ENCODE results near the gene FIGNL2.

FIGNL2 gene

DNA sequence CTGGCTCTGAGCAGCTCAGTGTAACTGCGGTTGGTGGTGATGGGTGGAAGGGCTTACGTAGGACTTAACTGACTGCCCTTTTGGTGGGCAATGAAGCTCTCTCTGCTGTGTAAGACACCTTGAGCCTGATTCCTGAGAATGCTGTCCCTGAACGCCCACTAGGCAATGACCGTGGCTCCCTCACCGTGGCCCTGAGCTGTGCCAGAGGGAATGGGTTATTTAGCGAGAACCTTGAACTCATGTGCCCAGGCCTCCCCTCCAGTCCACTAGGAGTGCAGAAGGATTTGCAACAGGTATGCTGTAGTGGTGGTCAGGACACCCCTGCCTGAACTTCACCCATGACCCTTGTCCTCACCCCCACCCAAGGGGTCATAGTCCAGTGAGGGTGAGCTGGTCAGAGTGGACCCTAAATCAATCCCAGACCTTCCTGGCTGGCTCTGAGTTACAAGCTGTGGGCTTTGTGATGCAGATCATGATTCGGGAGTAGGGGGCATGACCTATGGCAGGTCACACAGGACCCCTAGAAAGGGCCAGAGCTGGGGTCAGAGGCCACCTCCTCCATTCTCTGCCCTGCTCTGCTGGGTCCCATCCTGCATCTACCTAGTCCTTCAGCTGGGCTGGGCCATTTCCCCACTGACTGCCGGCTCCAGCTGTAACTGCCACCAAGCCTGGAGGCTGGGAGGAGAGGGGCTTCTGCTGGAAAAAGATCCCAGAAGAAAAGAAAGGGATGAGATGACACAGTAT, 24.9 kb upstream of the FIGNL2 start:
- no peak for DNase-seq

DNA sequence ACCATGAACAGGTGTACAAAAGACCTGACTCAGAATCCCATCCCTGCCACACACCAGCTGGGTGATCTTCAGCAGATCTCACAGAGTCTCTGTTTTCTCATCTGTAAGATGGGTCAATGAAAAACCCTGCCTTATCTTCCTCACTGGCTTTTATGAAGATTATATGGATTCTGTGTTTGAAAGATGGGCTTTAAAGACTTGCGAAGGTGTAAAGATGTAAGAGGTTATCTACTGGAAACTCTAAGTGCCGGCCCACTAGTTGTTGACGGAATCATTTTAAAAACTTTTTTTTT, 24.1 kb upstream of the FIGNL2 start:
- DNase-seq = no peak

GRCh38 chr12:51871918-51872688, 23.6 kb upstream of the FIGNL2 start:
- DNase-seq = no peak

DNA sequence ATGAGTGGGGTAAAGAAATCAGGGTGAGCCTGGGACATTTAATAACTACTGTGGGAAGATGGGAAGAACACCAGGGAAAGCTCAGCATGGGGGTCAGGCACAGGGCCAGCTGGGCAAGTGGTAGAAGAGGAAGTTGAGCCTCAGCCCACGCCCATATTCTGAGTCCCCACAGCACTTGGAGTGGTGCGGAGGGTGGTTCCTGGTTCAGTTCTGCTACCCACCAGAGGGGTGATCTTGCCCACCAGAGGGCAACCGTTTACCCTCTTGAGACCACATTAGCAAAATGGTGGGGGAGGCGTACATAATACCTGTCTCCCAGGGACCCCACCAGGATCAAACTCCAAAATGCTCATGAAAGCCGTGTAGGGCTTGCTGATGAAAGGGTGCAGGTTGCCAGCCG, 22.6 kb upstream of the FIGNL2 start:
- no peak for DNase-seq

DNA sequence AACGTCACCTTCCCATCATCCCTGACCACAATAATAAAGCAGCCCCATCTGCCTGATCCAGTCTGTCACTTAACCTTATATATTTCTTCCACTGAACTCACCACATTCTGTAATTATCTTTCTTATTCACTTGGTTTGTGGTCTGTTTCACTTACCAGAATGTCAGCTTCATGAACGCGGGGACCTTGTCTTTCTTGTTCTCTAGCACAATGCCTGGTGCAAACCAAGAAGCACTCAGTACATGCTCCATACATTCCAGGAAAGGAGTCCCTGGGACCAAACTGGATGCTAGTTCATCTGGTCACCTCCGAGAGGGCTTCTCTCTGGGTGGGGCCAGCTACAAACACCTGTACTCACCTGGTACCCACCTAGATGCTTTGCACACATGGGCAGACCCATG, 22.0 kb upstream of the FIGNL2 start:
- no peak for DNase-seq

DNA sequence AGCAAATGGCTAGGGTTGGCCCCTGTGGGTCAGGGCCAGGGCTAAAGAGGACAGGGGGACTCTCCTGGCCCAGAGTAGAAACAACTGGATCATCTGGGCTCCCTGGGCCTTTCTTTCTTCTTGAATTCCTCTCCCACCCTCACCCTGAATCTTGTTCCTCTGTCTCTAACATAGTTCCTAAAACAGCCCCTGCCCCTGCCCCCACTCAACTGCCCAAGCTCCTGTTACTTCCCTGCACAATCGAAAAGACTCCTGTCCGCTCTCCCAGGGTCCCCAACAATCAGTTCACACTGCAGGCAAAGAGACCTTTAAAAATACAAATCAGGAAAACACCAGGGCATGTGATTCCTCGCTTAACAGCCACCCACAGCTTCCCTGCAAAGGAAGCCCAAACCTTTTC, 21.4 kb upstream of the FIGNL2 start:
- no peak for DNase-seq

GRCh38 chr12:51869496-51869865, 21.0 kb upstream of the FIGNL2 start:
- DNase-seq = no peak

DNA sequence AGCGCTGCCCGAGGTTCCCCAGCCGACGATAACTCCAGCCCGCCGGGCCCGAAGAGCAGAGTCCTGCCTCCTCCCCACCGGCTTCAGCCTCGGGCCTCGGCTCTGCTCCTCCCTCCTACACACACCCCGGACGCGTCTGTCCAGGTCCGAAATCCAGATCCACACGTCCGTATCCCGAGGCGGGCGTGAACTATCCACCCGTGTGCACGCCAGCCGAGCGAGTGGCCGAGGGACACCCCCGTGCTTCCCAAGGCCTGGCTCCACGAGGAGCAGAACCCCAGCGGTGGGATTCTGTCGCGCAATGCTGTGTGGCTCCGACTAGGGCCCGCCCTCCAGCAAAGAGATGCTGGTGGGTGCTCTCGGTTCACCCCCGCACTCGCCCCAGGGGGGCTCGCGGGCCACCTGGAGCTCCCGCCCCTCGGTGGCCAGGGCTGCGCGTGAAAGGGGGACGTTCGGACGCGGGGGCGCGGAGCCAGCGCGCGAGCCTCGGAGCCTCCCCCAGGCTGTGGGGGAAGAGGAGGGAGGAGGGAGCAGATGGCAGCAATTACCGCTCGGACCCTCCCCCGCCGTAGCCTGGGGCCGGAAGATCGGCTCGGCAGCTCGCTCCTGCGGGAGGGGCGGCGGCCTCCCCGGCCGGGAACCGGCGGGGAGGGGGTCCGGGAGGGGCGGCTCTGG, 20.4 kb upstream of the FIGNL2 start:
- DNase-seq = no peak

GRCh38 chr12:51867796-51868428, 19.4 kb upstream of the FIGNL2 start:
- DNase-seq = no peak

- no peak for DNase-seq
Observed at GRCh38 chr12:51867371-51867770, 18.9 kb upstream of the FIGNL2 start.

DNA sequence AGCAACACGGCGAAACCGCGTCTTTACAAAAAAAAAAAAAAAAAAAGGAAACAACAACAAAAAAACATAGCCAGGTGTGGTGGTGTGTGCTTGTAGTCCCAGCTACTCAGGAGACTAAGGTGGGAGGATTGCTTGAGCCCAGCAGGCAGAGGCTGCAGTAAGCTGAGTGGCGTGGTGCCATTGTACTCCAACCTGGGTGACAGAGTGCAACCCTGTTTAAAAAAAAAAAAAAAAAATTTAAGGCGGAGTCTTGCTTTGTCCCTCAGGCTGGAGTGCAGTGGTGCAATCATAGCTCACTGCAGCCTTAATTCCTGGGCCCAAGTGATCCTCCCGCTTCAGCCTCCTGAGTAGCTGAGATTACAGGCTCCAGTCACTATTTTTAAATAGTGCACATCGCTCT, 18.2 kb upstream of the FIGNL2 start:
- DNase-seq = no peak

DNA sequence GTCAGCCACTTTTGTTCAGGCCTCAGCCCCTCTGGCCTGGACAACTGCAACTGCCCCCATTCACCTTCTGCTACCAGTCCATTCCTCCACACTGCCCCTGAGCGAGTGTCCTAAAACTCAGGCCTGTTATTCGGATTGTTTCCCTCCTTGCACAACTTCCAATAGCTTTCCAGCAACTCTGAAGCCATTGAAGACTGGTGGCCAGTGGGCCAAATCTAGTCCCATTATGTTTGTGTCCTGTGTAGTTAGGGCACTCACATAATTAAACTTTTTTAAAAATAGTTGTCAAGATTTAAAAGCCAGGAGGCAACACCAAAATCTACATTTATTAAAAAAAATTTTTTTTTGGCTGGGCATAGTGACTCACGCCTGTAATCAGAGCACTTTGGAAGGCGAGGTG, 17.8 kb upstream of the FIGNL2 start:
- DNase-seq = no peak

GRCh38 chr12:51865757-51866270, 17.3 kb upstream of the FIGNL2 start:
- DNase-seq = no peak

DNA sequence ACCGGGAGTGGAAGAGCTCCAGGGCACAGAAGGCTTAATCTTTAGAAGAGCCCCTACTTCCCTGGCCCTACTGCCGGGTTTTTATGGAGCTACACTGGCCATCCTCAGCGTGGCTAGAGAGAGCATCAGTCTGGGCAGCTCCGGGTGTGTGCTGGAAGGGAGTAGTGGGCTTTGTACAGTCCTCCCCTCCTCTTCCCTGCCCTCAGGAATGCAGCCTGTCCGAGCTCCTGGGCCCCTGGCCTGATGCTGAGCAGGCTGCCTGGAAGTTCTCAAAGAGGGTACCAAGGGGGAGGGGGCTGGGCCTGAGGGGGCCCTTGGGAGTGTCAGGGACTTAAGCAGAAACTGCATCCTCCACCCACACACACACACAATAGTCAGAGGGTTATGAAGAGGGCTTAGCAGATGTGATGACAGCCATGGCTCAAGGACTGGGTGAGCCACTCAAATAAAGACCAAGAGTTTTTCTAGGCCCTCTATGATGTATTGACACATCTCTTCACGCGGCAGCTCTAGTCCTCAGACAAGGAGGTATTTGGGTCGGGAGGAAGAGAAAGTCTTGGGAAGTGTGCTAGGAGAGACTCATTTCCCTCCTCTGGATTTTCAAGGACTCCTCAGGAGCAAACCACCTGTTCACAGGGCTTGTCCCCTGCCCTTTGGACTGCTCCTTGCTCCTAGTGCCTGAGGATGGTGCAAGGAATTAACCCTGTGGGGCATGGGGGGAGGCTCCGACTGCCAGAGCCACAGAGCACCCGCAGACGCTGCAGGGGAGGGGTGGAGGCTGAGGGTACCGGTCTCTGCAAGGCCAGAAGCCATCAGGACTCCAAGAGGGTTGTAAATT, 16.5 kb upstream of the FIGNL2 start:
- no peak for DNase-seq

DNA sequence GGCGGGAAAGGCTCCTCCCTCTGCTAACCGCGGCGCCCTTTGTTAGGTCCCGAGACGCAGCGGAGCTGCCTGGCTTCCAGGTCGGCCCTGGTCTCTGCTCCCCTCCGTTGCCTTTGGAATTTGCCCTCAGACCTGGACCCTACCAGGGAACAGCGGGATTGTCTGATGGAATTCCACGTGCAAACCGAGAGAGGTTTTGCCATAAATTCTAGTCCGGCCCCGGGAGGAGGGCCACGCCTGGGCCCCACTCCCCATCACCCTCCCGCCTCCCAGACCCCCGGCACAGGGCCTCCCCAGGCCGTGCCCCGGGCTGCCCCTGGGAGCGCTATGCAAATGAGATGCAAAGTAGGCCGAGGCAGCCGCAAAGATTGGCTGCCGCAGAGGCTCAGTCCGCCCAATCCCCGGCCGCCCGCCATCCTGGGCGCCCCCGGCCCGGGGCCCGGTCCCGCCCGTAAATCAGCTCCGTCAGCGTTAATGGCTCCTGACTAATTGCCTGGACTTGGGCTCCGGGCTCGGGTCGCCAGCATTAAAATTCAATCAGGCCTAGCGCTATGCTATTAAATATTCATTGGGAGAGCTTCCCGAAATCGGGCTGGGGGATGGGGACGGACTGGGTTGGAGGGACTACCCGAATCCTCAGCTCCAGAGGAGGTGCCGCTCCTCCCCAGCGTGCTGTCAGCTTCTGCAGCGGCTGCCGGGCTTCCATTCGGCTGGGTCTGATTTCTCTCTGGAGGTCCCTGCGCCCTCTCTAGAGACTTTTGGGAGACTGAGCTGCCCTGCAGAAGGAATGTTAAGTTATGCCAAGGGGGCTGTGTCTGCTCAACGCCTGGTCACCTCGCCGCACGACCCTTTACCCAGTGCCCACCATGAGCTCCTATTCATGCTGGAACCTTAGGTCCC, 15.7 kb upstream of the FIGNL2 start:
- DNase-seq = no peak

GRCh38 chr12:51863363-51863932, 14.9 kb upstream of the FIGNL2 start:
- no peak for DNase-seq

DNA sequence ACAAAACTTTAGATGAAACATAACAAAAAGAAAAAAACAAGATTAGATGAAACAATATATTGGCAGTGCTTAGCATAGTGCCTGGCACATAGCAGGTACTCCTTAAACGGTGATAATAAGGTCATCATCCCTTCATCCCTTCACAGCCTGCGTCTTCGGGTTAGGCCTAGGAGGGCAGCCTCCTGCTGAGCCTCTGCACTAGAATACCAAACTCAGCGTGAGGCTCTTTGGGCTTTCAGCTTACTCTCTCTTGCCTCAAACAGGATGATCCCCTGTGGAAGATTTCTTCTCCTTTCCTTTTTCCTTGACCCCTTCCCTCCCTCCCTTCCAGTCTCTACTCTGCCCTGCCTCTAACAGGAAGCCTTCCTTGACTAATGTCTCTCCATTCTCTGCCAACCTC, 14.4 kb upstream of the FIGNL2 start:
- DNase-seq = no peak

DNA sequence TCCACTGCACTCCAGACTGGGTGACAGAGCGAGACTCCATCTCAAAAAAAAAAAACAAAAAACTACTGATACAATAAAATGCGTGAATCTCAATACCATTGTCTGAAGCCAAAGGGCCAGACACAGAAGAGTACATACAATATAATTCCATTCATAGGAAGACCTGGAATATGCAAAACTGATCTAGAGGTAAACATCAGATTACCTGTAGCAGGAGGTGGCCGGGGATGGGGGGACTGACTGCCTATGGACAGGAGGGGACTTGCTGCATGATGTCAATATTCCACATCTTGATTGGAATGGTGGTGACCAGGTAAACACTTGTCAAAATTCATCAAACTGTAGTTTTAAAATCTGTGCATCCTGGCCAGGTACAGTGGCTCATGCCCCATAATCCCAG, 12.5 kb upstream of the FIGNL2 start:
- no peak for DNase-seq

DNA sequence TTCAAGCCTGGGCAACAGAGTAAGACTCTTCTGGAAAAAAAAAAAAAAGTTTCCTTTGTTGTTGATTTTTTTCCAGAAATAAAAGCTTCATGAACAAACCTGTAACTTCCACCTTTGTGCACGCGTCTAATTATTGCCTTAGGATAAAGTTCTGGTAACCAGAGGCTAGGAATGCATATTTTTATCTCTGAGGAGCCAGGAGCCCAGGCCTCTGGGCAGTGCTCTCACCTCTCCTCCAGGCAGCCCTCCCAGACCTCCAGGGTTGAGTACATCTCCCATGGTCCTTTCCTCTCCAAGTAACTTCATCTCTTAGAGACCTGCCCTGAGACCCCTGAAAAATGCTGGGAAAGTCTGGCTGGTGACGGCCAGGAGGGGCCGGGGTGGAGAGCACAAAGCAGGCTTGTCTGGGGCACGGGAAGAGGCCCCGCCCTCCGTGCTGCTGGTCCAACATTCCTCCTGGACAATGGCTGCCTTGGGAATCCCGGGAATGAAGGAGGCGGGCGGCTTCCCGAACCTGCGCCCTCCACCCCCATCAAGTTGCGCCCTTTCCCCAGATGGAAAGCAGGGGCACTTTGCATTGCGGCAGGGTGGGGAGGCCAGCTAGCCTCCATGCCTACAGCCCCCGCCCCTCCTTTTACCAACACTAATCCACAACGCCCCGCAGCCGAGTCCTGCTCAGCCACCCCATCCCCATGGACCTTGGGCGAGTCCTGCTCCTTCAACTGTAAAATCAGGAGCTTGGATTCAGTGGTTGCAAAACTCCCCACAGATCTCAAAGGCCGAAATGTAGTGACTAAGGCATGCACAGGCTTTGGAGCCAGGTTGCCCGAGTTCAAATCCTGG, 7.3 kb upstream of the FIGNL2 start:
- DNase-seq = no peak

All from SIG-M5 (cell line).